Stimulated activated CD4-positive, alpha-beta T cell treated with anti-CD3 and anti-CD28 coated beads, Interleukin-1b, Interleukin-23, amount 100 ng/mL, for 24 hours (primary cell): ENCODE results near the gene CDX2.

Source experiments
- DNase-seq, 4 experiments: peaks; one replicate each; pipeline ENCODE4 v3.0.0-alpha.2; 2020; ENCODE audit warnings: low read depth in 4 of 4, low spot score in 1 of 4

CDX2 gene

DNA sequence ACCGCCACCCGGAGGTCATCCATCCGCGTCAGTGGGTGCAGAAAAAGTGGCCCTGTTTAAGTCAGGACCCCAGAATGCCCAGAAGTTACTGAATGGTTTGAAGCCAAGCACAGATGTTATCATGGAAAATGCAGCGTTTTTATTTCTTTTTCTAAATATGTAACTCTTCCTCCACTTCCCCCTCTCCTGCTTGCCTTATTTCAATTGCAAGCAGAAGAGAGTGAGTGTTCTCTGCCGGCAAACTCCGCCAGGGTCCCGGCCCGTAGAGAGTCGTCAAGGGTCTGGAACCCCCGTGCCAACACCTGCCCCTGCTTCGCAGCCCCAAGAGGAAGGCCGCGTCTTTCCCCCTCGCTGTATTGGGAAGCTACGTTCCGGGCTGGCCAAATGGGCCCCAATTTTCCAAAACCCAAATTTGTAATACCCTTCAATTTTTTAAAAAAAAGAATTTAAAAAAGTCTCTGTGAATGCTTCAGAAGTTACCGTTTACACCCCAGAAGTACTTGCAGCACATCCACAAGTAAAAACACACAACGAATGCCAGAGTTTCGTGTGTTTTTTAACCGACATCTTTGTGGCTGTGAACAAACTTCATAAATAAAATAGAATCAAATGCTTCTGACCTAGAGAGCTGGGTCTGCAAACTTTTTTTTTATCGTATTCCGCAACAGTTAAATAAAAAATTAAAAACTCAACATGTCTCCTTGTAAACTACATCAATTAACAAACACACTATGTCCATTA lies 50.0 kb downstream of the CDX2 start:
- no peak for DNase-seq

DNA sequence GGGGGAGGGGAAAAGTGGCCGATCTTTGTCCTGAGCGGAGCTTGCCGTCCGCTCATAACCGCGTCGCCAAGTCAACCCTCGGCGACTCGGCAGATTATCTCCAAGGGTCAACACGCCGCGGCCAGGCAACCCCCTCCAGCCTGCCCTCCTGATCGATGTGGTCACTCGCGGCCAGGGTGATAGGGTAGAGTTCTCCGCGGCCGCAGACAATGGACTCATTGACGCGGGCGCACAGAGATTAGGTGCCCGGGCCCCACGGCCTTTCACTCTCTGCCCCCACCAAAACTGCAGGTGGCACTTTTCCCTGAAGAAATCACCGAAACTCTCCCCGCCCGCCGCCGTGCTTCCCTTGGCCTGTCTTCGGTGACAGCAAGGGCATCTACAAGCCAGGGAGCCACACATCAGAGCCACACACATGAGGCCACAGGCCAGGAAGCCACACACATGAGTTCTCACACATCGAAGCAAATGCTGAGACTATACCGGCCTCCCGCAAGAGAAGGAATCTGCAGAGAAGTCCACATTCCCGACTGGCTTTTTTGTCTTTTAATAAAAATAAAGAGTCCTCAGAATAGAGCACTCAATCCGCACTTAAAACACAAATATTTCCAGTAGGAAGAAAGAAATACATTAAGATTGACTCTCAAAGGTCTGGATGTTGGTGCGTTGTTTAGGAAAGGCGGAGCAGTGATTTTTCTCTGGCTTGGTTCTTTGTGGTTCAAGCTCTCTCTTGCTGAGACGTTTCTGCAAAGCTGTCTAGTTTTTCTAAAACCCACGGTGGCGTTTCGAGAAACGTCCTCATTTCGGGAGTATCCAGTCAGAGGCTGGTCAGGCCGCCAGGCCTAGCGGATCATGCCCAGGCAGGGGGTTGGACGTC lies 50.8 kb downstream of the CDX2 start:
- DNase-seq, result no peak

GRCh38 chr13:27917121-27917947 lies 51.8 kb downstream of the CDX2 start:
- DNase-seq, result no peak

DNA sequence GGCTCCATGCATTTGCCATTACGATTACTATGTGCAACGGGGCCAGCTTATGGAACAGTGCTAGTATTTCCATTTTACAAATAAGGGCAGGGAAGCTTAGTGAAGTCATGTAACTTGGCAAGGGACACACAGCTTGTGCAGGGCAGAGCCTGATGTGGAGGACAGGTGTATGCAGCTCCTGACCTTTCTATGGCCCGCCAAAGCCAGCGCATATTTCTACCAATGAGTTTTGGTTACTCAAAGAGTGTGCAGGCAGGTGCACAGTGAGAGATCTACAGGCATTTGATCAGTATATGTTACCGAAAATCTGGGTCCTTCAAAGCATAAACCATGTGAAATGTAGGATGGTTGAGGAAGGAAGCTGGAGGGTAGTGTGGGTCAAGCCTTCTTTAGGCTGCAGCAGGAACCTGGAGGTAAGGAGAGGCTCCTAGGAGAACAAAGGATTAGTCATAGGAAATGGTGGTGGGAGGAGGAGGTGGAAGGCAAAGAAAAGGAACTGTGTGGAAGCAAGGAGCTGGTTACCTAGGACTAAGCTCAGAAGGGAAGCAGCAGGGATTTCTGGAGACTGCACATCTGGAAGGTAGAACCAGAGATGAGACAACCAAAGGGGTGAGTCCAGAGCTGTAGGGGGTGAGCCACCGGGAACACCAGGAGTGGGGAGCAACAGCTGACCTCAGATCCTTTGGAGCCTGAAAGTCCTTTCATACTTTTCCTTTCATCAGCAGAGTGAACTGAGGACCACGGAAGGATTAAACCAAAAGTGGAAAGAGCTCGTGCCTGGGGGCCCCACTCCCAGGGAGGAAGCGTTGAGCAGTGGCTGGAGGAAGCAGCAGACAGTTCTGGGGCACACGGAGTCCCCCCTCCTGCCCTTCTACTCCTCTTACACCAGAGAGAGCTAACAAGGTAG lies 53.6 kb downstream of the CDX2 start:
- no peak for DNase-seq

DNA sequence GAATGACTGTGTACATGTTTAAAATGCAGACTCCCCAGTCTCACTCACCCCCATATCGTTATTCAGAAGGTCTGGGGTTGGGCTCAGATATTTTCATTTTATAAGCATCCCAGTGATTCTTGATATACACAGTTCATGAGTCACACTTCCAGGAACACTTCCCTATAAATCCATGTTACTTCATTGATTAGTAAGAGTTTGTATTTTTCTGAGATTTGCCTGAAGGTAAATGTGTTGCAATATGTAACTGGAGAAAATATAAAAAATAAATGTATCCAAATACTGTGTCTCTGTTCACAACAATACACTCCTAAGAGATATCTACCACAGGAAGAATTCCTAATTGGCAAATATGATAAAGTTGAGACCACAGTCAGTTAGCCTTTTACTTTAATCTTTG lies 56.0 kb downstream of the CDX2 start:
- no peak for DNase-seq

DNA sequence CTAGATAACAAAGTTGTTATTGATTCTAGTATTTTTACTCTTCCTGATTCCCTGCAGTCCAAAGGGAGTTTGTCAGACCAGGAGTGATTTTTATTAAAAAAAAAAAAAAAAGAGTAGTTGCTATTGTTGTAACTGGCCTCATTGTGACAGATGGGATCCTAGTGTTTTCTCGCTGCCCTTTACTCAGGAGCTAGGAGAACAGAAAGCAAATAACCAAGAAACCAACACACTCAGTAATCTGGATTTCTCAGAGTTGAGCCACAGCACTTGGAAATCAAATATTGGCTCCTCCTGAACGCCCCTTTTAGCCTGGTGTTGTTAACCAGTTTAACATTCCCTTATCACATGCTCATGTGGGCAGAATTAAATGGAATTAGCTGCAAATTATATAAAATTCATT lies 57.6 kb downstream of the CDX2 start:
- DNase-seq, result no peak
